ENCODE data around the gene TPPP3. TPM values are rescaled to one million over a fixed set of nuclear protein-coding genes. Genes with fewer than 3 reads are reported as not detected.

TPPP3 gene
- total and polyA plus RNA-seq, 9 of the 15 experiments (the other 6 are each of a cell fraction or from before 2014, with no cell fraction given) = 0.13 to 0.50 (median 0.36) TPM; not detected in 2

DNA sequence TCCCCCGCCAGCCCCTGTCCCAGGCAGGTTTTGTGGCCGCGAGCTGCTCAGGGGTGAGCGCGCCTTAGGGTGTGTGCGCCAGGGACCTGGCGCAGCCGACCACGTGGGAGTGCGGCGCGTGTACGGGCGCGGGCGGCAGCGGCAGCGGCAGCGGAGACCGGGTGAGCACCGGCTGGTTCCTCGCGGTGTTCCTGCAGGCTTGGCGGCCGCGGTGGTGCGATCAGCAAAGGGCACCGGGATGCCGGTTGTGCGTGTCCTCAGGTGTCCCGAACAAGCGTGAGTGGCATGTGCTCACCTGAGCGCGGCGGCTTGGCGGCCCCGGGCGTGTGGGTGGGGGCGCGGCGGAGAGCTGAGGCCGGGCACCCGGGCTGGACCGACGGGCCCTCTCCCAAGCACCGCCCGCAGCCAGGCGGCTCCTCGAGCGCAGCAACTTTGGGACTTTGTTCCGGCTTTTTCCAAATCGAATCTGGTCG, 37.2 kb upstream of the TPPP3 start (continued):
- TF ChIP-seq, protein P1, sequence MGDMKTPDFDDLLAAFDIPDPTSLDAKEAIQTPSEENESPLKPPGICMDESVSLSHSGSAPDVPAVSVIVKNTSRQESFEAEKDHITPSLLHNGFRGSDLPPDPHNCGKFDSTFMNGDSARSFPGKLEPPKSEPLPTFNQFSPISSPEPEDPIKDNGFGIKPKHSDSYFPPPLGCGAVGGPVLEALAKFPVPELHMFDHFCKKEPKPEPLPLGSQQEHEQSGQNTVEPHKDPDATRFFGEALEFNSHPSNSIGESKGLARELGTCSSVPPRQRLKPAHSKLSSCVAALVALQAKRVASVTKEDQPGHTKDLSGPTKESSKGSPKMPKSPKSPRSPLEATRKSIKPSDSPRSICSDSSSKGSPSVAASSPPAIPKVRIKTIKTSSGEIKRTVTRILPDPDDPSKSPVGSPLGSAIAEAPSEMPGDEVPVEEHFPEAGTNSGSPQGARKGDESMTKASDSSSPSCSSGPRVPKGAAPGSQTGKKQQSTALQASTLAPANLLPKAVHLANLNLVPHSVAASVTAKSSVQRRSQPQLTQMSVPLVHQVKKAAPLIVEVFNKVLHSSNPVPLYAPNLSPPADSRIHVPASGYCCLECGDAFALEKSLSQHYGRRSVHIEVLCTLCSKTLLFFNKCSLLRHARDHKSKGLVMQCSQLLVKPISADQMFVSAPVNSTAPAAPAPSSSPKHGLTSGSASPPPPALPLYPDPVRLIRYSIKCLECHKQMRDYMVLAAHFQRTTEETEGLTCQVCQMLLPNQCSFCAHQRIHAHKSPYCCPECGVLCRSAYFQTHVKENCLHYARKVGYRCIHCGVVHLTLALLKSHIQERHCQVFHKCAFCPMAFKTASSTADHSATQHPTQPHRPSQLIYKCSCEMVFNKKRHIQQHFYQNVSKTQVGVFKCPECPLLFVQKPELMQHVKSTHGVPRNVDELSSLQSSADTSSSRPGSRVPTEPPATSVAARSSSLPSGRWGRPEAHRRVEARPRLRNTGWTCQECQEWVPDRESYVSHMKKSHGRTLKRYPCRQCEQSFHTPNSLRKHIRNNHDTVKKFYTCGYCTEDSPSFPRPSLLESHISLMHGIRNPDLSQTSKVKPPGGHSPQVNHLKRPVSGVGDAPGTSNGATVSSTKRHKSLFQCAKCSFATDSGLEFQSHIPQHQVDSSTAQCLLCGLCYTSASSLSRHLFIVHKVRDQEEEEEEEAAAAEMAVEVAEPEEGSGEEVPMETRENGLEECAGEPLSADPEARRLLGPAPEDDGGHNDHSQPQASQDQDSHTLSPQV (IDR thresholded peaks at IDR 0.05) = no peak
- TF ChIP-seq, protein P2, sequence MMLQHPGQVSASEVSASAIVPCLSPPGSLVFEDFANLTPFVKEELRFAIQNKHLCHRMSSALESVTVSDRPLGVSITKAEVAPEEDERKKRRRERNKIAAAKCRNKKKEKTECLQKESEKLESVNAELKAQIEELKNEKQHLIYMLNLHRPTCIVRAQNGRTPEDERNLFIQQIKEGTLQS (IDR thresholded peaks at IDR 0.05) = no peak
- TF ChIP-seq, protein P2 (CRISPR knock-in tag; conservative IDR thresholded peaks at IDR 0.05) = no peak
- TF ChIP-seq PHTF2 (CRISPR knock-in tag; IDR thresholded peaks at IDR 0.05) (no peak), RBFOX2 (IDR thresholded peaks at IDR 0.05; ENCODE audit: low read depth, low read length) (peak; percentile 30), HDAC1 (IDR thresholded peaks at IDR 0.05) (peak in 1 of 2 experiments; percentile 28; a peak in 1 of 4 replicates), SMAD3 (CRISPR knock-in tag; conservative IDR thresholded peaks at IDR 0.05) (no peak), MCM3 (IDR thresholded peaks at IDR 0.05) (no peak), NRF1 (conservative IDR thresholded peaks at IDR 0.05 in 1 of 2, IDR thresholded peaks at IDR 0.05 in 1 of 2) (peak; percentile 41 to 55; a peak in 3 of 4 replicates), HNRNPL (IDR thresholded peaks at IDR 0.05; ENCODE audit: low read depth, low read length) (peak; percentile 60; the same call in 1 of the 2 replicates), POLR2AphosphoS5 (IDR thresholded peaks at IDR 0.05; ENCODE audit: control insufficient read depth, insufficient read depth, low read depth, low read length) (no peak), MAFF (IDR thresholded peaks at IDR 0.05; ENCODE audit: low read length) (no peak), KDM2B (CRISPR knock-in tag; IDR thresholded peaks at IDR 0.05) (no peak), ARNT (IDR thresholded peaks at IDR 0.05) (no peak), GTF2F1 (IDR thresholded peaks at IDR 0.05; ENCODE audit: low read depth, low read length) (no peak)
- TF ChIP-seq, protein P3, sequence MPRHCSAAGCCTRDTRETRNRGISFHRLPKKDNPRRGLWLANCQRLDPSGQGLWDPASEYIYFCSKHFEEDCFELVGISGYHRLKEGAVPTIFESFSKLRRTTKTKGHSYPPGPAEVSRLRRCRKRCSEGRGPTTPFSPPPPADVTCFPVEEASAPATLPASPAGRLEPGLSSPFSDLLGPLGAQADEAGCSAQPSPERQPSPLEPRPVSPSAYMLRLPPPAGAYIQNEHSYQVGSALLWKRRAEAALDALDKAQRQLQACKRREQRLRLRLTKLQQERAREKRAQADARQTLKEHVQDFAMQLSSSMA (CRISPR knock-in tag; IDR thresholded peaks at IDR 0.05) = no peak
- TF ChIP-seq, protein P4, sequence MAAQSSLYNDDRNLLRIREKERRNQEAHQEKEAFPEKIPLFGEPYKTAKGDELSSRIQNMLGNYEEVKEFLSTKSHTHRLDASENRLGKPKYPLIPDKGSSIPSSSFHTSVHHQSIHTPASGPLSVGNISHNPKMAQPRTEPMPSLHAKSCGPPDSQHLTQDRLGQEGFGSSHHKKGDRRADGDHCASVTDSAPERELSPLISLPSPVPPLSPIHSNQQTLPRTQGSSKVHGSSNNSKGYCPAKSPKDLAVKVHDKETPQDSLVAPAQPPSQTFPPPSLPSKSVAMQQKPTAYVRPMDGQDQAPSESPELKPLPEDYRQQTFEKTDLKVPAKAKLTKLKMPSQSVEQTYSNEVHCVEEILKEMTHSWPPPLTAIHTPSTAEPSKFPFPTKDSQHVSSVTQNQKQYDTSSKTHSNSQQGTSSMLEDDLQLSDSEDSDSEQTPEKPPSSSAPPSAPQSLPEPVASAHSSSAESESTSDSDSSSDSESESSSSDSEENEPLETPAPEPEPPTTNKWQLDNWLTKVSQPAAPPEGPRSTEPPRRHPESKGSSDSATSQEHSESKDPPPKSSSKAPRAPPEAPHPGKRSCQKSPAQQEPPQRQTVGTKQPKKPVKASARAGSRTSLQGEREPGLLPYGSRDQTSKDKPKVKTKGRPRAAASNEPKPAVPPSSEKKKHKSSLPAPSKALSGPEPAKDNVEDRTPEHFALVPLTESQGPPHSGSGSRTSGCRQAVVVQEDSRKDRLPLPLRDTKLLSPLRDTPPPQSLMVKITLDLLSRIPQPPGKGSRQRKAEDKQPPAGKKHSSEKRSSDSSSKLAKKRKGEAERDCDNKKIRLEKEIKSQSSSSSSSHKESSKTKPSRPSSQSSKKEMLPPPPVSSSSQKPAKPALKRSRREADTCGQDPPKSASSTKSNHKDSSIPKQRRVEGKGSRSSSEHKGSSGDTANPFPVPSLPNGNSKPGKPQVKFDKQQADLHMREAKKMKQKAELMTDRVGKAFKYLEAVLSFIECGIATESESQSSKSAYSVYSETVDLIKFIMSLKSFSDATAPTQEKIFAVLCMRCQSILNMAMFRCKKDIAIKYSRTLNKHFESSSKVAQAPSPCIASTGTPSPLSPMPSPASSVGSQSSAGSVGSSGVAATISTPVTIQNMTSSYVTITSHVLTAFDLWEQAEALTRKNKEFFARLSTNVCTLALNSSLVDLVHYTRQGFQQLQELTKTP (IDR thresholded peaks at IDR 0.05; ENCODE audit: low read depth in 1 of 2, partially characterized antibody in 2 of 2) = no peak
- TF ChIP-seq, protein P5, sequence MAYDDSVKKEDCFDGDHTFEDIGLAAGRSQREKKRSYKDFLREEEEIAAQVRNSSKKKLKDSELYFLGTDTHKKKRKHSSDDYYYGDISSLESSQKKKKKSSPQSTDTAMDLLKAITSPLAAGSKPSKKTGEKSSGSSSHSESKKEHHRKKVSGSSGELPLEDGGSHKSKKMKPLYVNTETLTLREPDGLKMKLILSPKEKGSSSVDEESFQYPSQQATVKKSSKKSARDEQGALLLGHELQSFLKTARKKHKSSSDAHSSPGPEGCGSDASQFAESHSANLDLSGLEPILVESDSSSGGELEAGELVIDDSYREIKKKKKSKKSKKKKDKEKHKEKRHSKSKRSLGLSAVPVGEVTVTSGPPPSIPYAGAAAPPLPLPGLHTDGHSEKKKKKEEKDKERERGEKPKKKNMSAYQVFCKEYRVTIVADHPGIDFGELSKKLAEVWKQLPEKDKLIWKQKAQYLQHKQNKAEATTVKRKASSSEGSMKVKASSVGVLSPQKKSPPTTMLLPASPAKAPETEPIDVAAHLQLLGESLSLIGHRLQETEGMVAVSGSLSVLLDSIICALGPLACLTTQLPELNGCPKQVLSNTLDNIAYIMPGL (CRISPR knock-in tag; IDR thresholded peaks at IDR 0.05) = no peak

All from K562 (cell line).